GM19455 (cell line): ENCODE results near the gene ZGLP1.
A peak's percentile ranks its signal among the peaks of the same experiment; 100 is the strongest.

Experiments used
- ATAC-seq: cut with Tn5 transposase; IDR thresholded peaks from one replicate; pipeline ENCODE4 v1.9.1; 2021; ENCODE audit not compliant: unreplicated experiment

Gene ZGLP1

GRCh38 chr19:10295847-10296591 lies 13.6 kb downstream of the ZGLP1 start:
- no peak for ATAC-seq

- no peak for ATAC-seq
Measured at GRCh38 chr19:10295305-10295846, 14.2 kb downstream of the ZGLP1 start.

GRCh38 chr19:10294368-10294697 lies 15.3 kb downstream of the ZGLP1 start:
- ATAC-seq, result no peak

GRCh38 chr19:10293637-10294367 lies 15.8 kb downstream of the ZGLP1 start:
- ATAC-seq, result no peak

GRCh38 chr19:10292789-10293636 lies 16.6 kb downstream of the ZGLP1 start:
- ATAC-seq, result no peak

GRCh38 chr19:10292206-10292788 lies 17.3 kb downstream of the ZGLP1 start:
- ATAC-seq, result peak; percentile 59

GRCh38 chr19:10291554-10292205 lies 17.9 kb downstream of the ZGLP1 start:
- ATAC-seq, result no peak

GRCh38 chr19:10290876-10291553 lies 18.6 kb downstream of the ZGLP1 start:
- ATAC-seq, result no peak

- no peak for ATAC-seq
Measured at GRCh38 chr19:10290357-10290875, 19.2 kb downstream of the ZGLP1 start.

- ATAC-seq, result no peak
Measured at GRCh38 chr19:10289836-10290356, 19.7 kb downstream of the ZGLP1 start, which contains the start of gene ICAM5. ICAM5 (plus strand) TSS chr19:10289952; CDS start chr19:10290044, 92 bp downstream.

- no peak for ATAC-seq
Measured at GRCh38 chr19:10289167-10289835, 20.3 kb downstream of the ZGLP1 start.

- no peak for ATAC-seq
Measured at GRCh38 chr19:10288662-10289166, 20.9 kb downstream of the ZGLP1 start.

- no peak for ATAC-seq
Measured at GRCh38 chr19:10286803-10287737, 22.5 kb downstream of the ZGLP1 start, which contains the start of gene ICAM4. ICAM4 (plus strand) TSS chr19:10286955; CDS start chr19:10287013, 58 bp downstream.

- no peak for ATAC-seq
Measured at GRCh38 chr19:10285393-10285792, 24.2 kb downstream of the ZGLP1 start.

GRCh38 chr19:10284960-10285278 lies 24.7 kb downstream of the ZGLP1 start:
- ATAC-seq, result no peak

GRCh38 chr19:10284065-10284959 lies 25.3 kb downstream of the ZGLP1 start:
- no peak for ATAC-seq
